ENCODE data around the gene ZNF557.

Gene ZNF557

DNA sequence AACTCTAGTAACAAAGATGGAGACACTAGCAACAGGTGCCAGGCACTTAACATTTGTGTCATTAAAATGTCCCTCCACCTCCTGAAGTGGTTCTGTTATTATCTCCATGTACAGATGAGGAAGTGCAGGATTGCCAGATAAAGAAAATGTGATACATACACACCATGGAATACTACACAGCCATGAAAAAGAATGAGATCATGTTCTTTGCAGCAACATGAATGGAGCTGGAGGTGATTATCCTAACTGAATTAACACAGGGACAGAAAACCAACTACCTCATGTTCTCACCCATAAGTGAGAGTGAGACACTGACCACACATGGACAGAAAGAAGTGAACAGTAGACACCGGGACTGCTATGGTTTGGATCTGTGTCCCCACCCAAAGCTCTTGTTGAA is 60.5 kb downstream of the ZNF557 start:
- DNase-seq = no peak

DNA sequence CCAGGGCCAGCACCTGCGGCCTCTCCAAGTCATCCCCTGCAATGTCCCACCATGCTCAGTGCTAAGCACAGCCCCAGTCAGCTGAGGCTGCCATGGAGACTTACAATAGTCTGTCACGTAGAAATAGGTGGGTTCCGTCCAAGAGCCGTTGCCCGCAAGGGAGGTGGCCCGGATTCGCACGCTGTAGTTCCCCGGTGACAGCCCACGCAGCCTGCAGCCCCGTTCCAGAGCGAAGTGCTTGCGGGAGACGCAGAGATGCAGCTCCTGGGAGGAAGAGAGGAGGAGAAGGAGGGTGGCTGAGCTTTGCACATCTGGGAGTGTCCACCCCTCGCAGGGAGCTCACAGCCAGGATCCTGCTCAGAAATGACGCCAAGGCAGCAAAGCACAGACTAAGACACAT is 62.6 kb downstream of the ZNF557 start:
- no peak for DNase-seq

DNA sequence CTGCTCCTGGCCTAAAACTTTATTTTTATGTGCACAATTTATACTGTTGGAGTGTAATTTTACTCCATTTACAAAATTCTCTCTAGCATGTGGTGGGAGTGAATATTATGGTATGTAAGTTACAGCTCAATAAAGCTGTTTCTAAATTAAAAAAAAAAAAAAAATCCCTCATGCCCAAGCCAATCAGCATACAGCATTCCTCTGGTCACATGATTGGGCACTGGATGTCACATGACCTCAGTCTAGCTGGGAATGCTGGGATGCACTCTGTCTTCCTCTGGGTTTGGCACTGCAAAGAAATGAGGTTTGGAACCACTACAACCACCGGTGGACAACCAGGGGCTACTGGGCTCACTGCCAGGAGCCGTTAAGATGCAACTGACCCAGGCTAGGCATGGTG is 67.6 kb downstream of the ZNF557 start:
- DNase-seq = no peak
